ENCODE results near the gene FCGR1A. TPM values are rescaled to one million over a fixed set of nuclear protein-coding genes. Genes with fewer than 3 reads are reported as not detected.
"Not testable (repeated sequence)": the region's sequence is repeated elsewhere in the genome, so short reads cannot be mapped to it uniquely, and the experiment has no call there.

FCGR1A gene
- total and polyA plus RNA-seq, 2 donors (not counting 3 experiments of a cell fraction or from before 2014, with no cell fraction given) = not detected

- H3K79me2 ChIP-seq (ENCODE audit: control insufficient read depth, insufficient read depth, low read length); H3K4me1 ChIP-seq (ENCODE audit: control insufficient read depth, extremely low read depth, insufficient read depth, low read length); H4K20me1 ChIP-seq (replicated peaks; ENCODE audit: control insufficient read depth, extremely low read depth, insufficient read depth, low read length); H3K27me3 ChIP-seq (ENCODE audit: control insufficient read depth in 2 of 2, insufficient read depth in 2 of 2, low read length in 2 of 2); intact Hi-C loops (cut with micrococcal nuclease); H3K9me1 ChIP-seq (replicated peaks; ENCODE audit: control insufficient read depth, extremely low read depth, insufficient read depth, low read length); POLR2A ChIA-PET; FAIRE-seq; H3K9me3 ChIP-seq (replicated peaks; ENCODE audit: control insufficient read depth, insufficient read depth, low read length); H3K36me3 ChIP-seq (ENCODE audit: control insufficient read depth in 2 of 2, extremely low read depth in 1 of 2, insufficient read depth in 2 of 2, low read length in 2 of 2); H2AFZ ChIP-seq (ENCODE audit: low read depth, low read length); BruUV-seq (replicated peaks); dilution Hi-C loops (cut with MboI; ENCODE audit: extremely low pct_ligation_motif_present, low sequenced_read_pairs); CTCF ChIA-PET; H3K9ac ChIP-seq (replicated peaks; ENCODE audit: extremely low read depth, insufficient read depth, low read length); DNase-seq (ENCODE audit: low read depth, low spot score); H3K27ac ChIP-seq (ENCODE audit: insufficient read depth, low read depth, low read length); H3K4me3 ChIP-seq (replicated peaks in 1 of 3; ENCODE audit: insufficient read depth in 1 of 3, low read depth in 1 of 3, low read length in 3 of 3); H3K4me2 ChIP-seq (ENCODE audit: insufficient read depth, low read length): not testable (repeated sequence)
- TF ChIP-seq EZH2 (IDR thresholded peaks at IDR 0.05; ENCODE audit: borderline replicate concordance, low read depth, low read length, severe bottlenecking) = peak; percentile 42
These were observed 35.8 kb upstream of the FCGR1A start for GRCh38 chr1:149746463-149747356.

GRCh38 chr1:149747359-149748143 is 34.9 kb upstream of the FCGR1A start:
- peak; percentile 69 for TF ChIP-seq EZH2 (IDR thresholded peaks at IDR 0.05; ENCODE audit: borderline replicate concordance, low read depth, low read length, severe bottlenecking)
- H4K20me1 ChIP-seq (replicated peaks; ENCODE audit: control insufficient read depth, extremely low read depth, insufficient read depth, low read length); BruUV-seq (replicated peaks); H3K4me2 ChIP-seq (ENCODE audit: insufficient read depth, low read length); FAIRE-seq; DNase-seq (ENCODE audit: low read depth, low spot score); CTCF ChIA-PET; H3K27ac ChIP-seq (ENCODE audit: insufficient read depth, low read depth, low read length); H2AFZ ChIP-seq (ENCODE audit: low read depth, low read length); H3K4me1 ChIP-seq (ENCODE audit: control insufficient read depth, extremely low read depth, insufficient read depth, low read length); H3K36me3 ChIP-seq (ENCODE audit: control insufficient read depth in 2 of 2, extremely low read depth in 1 of 2, insufficient read depth in 2 of 2, low read length in 2 of 2); intact Hi-C loops (cut with micrococcal nuclease); H3K4me3 ChIP-seq (replicated peaks in 1 of 3; ENCODE audit: insufficient read depth in 1 of 3, low read depth in 1 of 3, low read length in 3 of 3); H3K27me3 ChIP-seq (ENCODE audit: control insufficient read depth in 2 of 2, insufficient read depth in 2 of 2, low read length in 2 of 2); H3K9me3 ChIP-seq (replicated peaks; ENCODE audit: control insufficient read depth, insufficient read depth, low read length); H3K9ac ChIP-seq (replicated peaks; ENCODE audit: extremely low read depth, insufficient read depth, low read length); dilution Hi-C loops (cut with MboI; ENCODE audit: extremely low pct_ligation_motif_present, low sequenced_read_pairs); POLR2A ChIA-PET; H3K9me1 ChIP-seq (replicated peaks; ENCODE audit: control insufficient read depth, extremely low read depth, insufficient read depth, low read length); H3K79me2 ChIP-seq (ENCODE audit: control insufficient read depth, insufficient read depth, low read length): not testable (repeated sequence)

GRCh38 chr1:149748144-149748500 is 34.4 kb upstream of the FCGR1A start:
- H3K79me2 ChIP-seq (ENCODE audit: control insufficient read depth, insufficient read depth, low read length); H2AFZ ChIP-seq (ENCODE audit: low read depth, low read length); H3K4me2 ChIP-seq (ENCODE audit: insufficient read depth, low read length); H3K9me3 ChIP-seq (replicated peaks; ENCODE audit: control insufficient read depth, insufficient read depth, low read length); H3K9ac ChIP-seq (replicated peaks; ENCODE audit: extremely low read depth, insufficient read depth, low read length); FAIRE-seq; BruUV-seq (replicated peaks); H4K20me1 ChIP-seq (replicated peaks; ENCODE audit: control insufficient read depth, extremely low read depth, insufficient read depth, low read length); H3K4me1 ChIP-seq (ENCODE audit: control insufficient read depth, extremely low read depth, insufficient read depth, low read length); intact Hi-C loops (cut with micrococcal nuclease); H3K27ac ChIP-seq (ENCODE audit: insufficient read depth, low read depth, low read length); dilution Hi-C loops (cut with MboI; ENCODE audit: extremely low pct_ligation_motif_present, low sequenced_read_pairs); H3K36me3 ChIP-seq (ENCODE audit: control insufficient read depth in 2 of 2, extremely low read depth in 1 of 2, insufficient read depth in 2 of 2, low read length in 2 of 2); H3K4me3 ChIP-seq (replicated peaks in 1 of 3; ENCODE audit: insufficient read depth in 1 of 3, low read depth in 1 of 3, low read length in 3 of 3); DNase-seq (ENCODE audit: low read depth, low spot score); H3K9me1 ChIP-seq (replicated peaks; ENCODE audit: control insufficient read depth, extremely low read depth, insufficient read depth, low read length); POLR2A ChIA-PET; H3K27me3 ChIP-seq (ENCODE audit: control insufficient read depth in 2 of 2, insufficient read depth in 2 of 2, low read length in 2 of 2); CTCF ChIA-PET: not testable (repeated sequence)

GRCh38 chr1:149750562-149750961 is 31.9 kb upstream of the FCGR1A start:
- intact Hi-C loops (cut with micrococcal nuclease); H2AFZ ChIP-seq (ENCODE audit: low read depth, low read length); dilution Hi-C loops (cut with MboI; ENCODE audit: extremely low pct_ligation_motif_present, low sequenced_read_pairs); BruUV-seq (replicated peaks); H3K9ac ChIP-seq (replicated peaks; ENCODE audit: extremely low read depth, insufficient read depth, low read length); H3K27ac ChIP-seq (ENCODE audit: insufficient read depth, low read depth, low read length); H3K9me1 ChIP-seq (replicated peaks; ENCODE audit: control insufficient read depth, extremely low read depth, insufficient read depth, low read length); H3K4me1 ChIP-seq (ENCODE audit: control insufficient read depth, extremely low read depth, insufficient read depth, low read length); CTCF ChIA-PET; H3K4me2 ChIP-seq (ENCODE audit: insufficient read depth, low read length); H4K20me1 ChIP-seq (replicated peaks; ENCODE audit: control insufficient read depth, extremely low read depth, insufficient read depth, low read length); H3K4me3 ChIP-seq (replicated peaks in 1 of 3; ENCODE audit: insufficient read depth in 1 of 3, low read depth in 1 of 3, low read length in 3 of 3); H3K36me3 ChIP-seq (ENCODE audit: control insufficient read depth in 2 of 2, extremely low read depth in 1 of 2, insufficient read depth in 2 of 2, low read length in 2 of 2); DNase-seq (ENCODE audit: low read depth, low spot score); H3K27me3 ChIP-seq (ENCODE audit: control insufficient read depth in 2 of 2, insufficient read depth in 2 of 2, low read length in 2 of 2); POLR2A ChIA-PET; H3K9me3 ChIP-seq (replicated peaks; ENCODE audit: control insufficient read depth, insufficient read depth, low read length); H3K79me2 ChIP-seq (ENCODE audit: control insufficient read depth, insufficient read depth, low read length): not testable (repeated sequence)
- peak; percentile 67 for FAIRE-seq

Data from endothelial cell of umbilical vein (primary cell).